OCI-LY1 (cell line): ENCODE results near the gene AOAH.

ENCODE experiments used
- EZH2 ChIP-seq: fragments of 200-600 bp; sonication (generic), shearing (Covaris generic); IDR thresholded peaks from 2 replicates; pipeline ENCODE4 v1.8.0; 2017; ENCODE audit warnings: borderline replicate concordance, mixed run types, mild to moderate bottlenecking, antibody characterized with exemption, low read length, moderate library complexity, mixed read lengths
- TF ChIP-seq, protein P1 (sequence below): fragments of 200-600 bp; sonication (generic), shearing (Covaris generic); IDR thresholded peaks from 2 replicates; pipeline ENCODE4 v1.5.1; 2017; ENCODE audit warnings: mild to moderate bottlenecking, antibody characterized with exemption, low read length, moderate library complexity, mixed read lengths

DNA sequence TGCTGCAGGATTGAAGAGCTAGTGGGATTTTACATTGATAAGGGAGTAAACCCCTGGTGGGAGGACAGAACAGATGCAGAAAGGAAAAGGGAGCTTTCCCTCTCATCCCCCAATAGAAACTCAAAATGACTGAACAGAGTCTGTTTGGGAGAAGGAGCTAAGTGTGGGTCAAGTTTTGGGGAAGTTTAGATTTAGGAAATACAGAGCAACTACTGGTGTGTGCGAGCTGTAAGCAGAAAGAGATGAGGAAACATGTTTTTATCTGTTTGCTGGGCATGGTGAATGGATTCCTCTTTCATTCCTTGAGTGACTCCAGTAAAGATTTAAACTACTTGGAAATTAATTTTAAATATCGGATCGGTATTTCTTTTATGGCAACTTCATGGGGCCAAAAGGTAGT is 132.7 kb downstream of the AOAH start:
- TF ChIP-seq, protein P1, sequence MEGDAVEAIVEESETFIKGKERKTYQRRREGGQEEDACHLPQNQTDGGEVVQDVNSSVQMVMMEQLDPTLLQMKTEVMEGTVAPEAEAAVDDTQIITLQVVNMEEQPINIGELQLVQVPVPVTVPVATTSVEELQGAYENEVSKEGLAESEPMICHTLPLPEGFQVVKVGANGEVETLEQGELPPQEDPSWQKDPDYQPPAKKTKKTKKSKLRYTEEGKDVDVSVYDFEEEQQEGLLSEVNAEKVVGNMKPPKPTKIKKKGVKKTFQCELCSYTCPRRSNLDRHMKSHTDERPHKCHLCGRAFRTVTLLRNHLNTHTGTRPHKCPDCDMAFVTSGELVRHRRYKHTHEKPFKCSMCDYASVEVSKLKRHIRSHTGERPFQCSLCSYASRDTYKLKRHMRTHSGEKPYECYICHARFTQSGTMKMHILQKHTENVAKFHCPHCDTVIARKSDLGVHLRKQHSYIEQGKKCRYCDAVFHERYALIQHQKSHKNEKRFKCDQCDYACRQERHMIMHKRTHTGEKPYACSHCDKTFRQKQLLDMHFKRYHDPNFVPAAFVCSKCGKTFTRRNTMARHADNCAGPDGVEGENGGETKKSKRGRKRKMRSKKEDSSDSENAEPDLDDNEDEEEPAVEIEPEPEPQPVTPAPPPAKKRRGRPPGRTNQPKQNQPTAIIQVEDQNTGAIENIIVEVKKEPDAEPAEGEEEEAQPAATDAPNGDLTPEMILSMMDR = no peak
- no peak for TF ChIP-seq EZH2
